B cell (primary cell): ENCODE data around the gene CYP1B1. TPM values are rescaled to one million over a fixed set of nuclear protein-coding genes. Genes with fewer than 3 reads are reported as not detected.

Source experiments
- ATAC-seq: fragments of 200-7000 bp; cut with Tn5 transposase; one replicate; pipeline ENCODE4 v1.10.0; 2021; ENCODE audit warnings: low read depth, mild to moderate bottlenecking, moderate number of reproducible peaks, moderate library complexity
- CTCF ChIA-PET: fragments of 350-600 bp; sonication (Branson Sonifier 250); formaldehyde crosslinking; loops from one replicate; lab custom pipeline; 2021; ENCODE audit warnings: antibody characterized with exemption, inconsistent platforms; lab: Charles Lee
- POLR2A ChIA-PET: fragments of 350-600 bp; sonication (Branson Sonifier 250); formaldehyde crosslinking; loops from one replicate; lab custom pipeline; 2021; ENCODE audit warnings: antibody characterized with exemption; lab: Charles Lee
- DNase-seq: peaks from one replicate; pipeline ENCODE4 v3.0.0; 2013
- H2AFZ ChIP-seq: 2 replicates; pipeline ENCODE4 v1.6.1; 2012; ENCODE audit warnings: mild to moderate bottlenecking, low read depth, low read length; ENCODE audit not compliant: insufficient read depth, poor library complexity, severe bottlenecking
- H3K27ac ChIP-seq, 2 donors: 1 replicate in 1 of 2; 2 replicates in 1 of 2; pipeline ENCODE4 v1.5.1; 2012 to 2013; ENCODE audit warnings: low read length in 2 of 2, mild to moderate bottlenecking in 2 of 2, moderate library complexity in 1 of 2
- H3K27me3 ChIP-seq, 4 experiments: fragments of 200-600 bp in 1 of 4; sonication (generic) in 1 of 4; replicated peaks in 1 of 4; 1 replicate in 2 of 4; 2 replicates in 2 of 4; pipeline versions ENCODE4 v1.6.1 to v1.7.0; 2013 to 2016; ENCODE audit warnings: low read length in 3 of 4, mild to moderate bottlenecking in 2 of 4, mixed read lengths in 1 of 4, moderate library complexity in 1 of 4; ENCODE audit not compliant: insufficient read depth in 4 of 4, control insufficient read depth in 3 of 4; ENCODE audit errors: control extremely low read depth in 1 of 4
- H3K36me3 ChIP-seq, 2 experiments: replicated peaks in 1 of 2; 1 replicate in 1 of 2; 2 replicates in 1 of 2; pipeline versions ENCODE4 v1.6.1 to v1.7.1; 2013; ENCODE audit warnings: low read length in 1 of 2; ENCODE audit not compliant: insufficient read depth in 2 of 2, control insufficient read depth in 1 of 2; ENCODE audit errors: control extremely low read depth in 1 of 2, extremely low read depth in 1 of 2
- H3K4me1 ChIP-seq, 2 donors: fragments of 200-600 bp in 1 of 2; sonication (generic) in 1 of 2; 1 replicate in 1 of 2; 2 replicates in 1 of 2; pipeline versions ENCODE4 v1.5.1 to v1.6.1; 2013 to 2017; ENCODE audit warnings: low read length in 2 of 2; ENCODE audit not compliant: control insufficient read depth in 2 of 2, insufficient read depth in 2 of 2
- H3K4me2 ChIP-seq: replicated peaks from 2 replicates; pipeline ENCODE3; 2012; ENCODE audit warnings: mild to moderate bottlenecking, low read depth, low read length; ENCODE audit not compliant: poor library complexity, severe bottlenecking
- H3K4me3 ChIP-seq, 5 experiments: fragments of 200-600 bp in 1 of 5; sonication (generic) in 1 of 5; 1 replicate in 3 of 5; 2 replicates in 2 of 5; pipeline versions ENCODE4 v1.5.1 to v1.7.0; 2011 to 2016; ENCODE audit warnings: low read length in 4 of 5, mild to moderate bottlenecking in 4 of 5, low read depth in 2 of 5, control low read depth in 1 of 5, moderate library complexity in 1 of 5; ENCODE audit not compliant: insufficient read depth in 1 of 5; ENCODE audit errors: control extremely low read depth in 1 of 5, extremely low read depth in 1 of 5
- H3K79me2 ChIP-seq: fragments of 200-600 bp; sonication (generic); one replicate; pipeline ENCODE4 v1.6.0; 2016; ENCODE audit warnings: low read length; ENCODE audit not compliant: control insufficient read depth, insufficient read depth
- H3K9ac ChIP-seq: fragments of 200-600 bp; sonication (generic); 2 replicates; pipeline ENCODE4 v1.6.1; 2017; ENCODE audit warnings: mild to moderate bottlenecking, low read length, moderate library complexity
- H3K9me3 ChIP-seq, 3 donors: one replicate each; pipeline versions ENCODE4 v1.6.1 to v1.7.1; 2013; ENCODE audit warnings: low read length in 2 of 3; ENCODE audit not compliant: control insufficient read depth in 2 of 3, insufficient read depth in 1 of 3; ENCODE audit errors: control extremely low read depth in 1 of 3
- H4K20me1 ChIP-seq: 2 replicates; pipeline ENCODE4 v1.6.0; 2012; ENCODE audit warnings: mild to moderate bottlenecking, low read length; ENCODE audit not compliant: insufficient read depth, control insufficient read depth, poor library complexity, severe bottlenecking
- H3K27ac Mint-ChIP-seq: one replicate; pipeline ENCODE4 v1.8.0; 2021; ENCODE audit warnings: mixed read lengths
- H3K27me3 Mint-ChIP-seq: one replicate; pipeline ENCODE4 v1.8.0; 2021; ENCODE audit warnings: mixed read lengths
- H3K4me1 Mint-ChIP-seq: one replicate; pipeline ENCODE4 v1.8.0; 2021; ENCODE audit warnings: mixed read lengths
- H3K4me3 Mint-ChIP-seq: one replicate; pipeline ENCODE4 v1.8.0; 2021; ENCODE audit warnings: mixed read lengths
- H3K9me3 Mint-ChIP-seq: one replicate; pipeline ENCODE4 v1.8.0; 2022; ENCODE audit warnings: mixed read lengths; ENCODE audit not compliant: insufficient read depth
- CTCF ChIP-seq: fragments of 200-600 bp; IDR thresholded peaks from one replicate; pipeline ENCODE4 v1.8.0; 2022; ENCODE audit warnings: antibody characterized with exemption, mild to moderate bottlenecking
- EZH2 ChIP-seq: IDR thresholded peaks from 2 replicates; pipeline ENCODE4 v1.6.1; 2012; ENCODE audit warnings: borderline replicate concordance, low read depth, mild to moderate bottlenecking, moderate library complexity, low read length; ENCODE audit not compliant: insufficient read depth, poor library complexity, severe bottlenecking
- WGBS: methylation state at CpG from one replicate; pipeline ENCODE4 v1.1.5; 2013; ENCODE audit warnings: missing lambda C conversion rate; ENCODE audit not compliant: insufficient coverage; 5-methylcytosine and 5-hydroxymethylcytosine counted together
- intact Hi-C: fragments of 100-400 bp; cut with micrococcal nuclease; formaldehyde crosslinking; loops from one replicate; pipeline ENCODE4 v1.10.0; 2022
- polyA plus RNA-seq: library from polyadenylated mRNA; depleted of rRNA; stranded (reverse); fragments of >200 nt; gene quantifications from 2 replicates; pipeline ENCODE4 v1.2.3, GENCODE V29; 2012
- total RNA-seq, 2 donors: library from RNA; stranded (reverse); fragments of 120-200 nt in 1 of 2; gene quantifications; 1 replicate in 1 of 2; 2 replicates in 1 of 2; pipeline versions ENCODE4 v1.2.3 to v1.2.4, GENCODE V29; 2013 to 2022

The CYP1B1 gene
- total and polyA plus RNA-seq, 2 donors (not counting 1 experiment from before 2014, with no cell fraction given) = 0.31 to 0.89 TPM

DNA sequence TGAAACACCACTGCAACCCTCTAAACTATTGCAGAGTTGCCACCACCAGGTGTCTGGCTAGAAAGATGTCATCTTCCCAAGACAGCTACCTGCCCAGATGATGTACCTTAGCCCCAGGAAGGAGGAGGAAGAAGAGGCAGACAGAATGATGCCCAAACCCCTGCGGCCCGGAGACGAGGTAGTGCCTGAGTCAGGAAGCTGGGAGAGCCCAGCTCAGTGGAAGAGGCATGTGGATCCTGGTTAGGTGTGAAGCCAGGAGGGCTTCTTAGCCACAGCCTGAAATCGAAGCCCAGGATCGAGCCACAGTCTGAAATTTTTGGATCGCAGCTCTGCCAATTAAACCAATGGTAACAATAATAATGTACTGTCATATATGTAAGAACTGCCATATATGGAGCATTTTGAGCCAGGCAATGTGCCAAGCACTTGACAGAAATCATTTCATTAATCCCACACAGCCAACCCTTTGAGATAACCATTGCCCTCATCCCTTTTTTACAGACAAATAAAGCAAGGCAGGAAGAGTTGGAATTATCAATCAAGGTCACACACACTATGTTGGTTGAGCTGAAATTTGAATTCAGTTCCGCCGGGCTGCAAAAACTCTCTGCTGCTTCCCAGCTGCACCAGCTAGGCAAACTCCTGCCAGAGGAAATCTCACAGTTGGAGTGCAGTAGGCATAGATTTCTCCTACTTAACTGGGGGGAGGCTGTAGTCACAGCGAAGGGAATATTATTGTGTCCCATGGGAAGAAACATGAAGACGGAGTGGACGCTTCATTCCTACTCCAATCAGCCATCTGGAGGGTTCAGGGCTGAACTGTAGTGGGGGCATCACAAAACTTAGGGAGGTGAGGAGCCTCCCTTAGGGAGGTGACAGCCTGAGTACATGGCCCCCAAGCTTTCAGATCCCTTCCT, 19.4 kb upstream of the CYP1B1 start:
- no peak for DNase-seq
- WGBS = 98% methylated on average over 5 of the region's 11 CpGs
- POLR2A ChIA-PET = no interaction called here
- Mint-ChIP-seq H3K27me3 (peaks cover 44% of the 10 kb centered on the region), H3K4me1 (peaks cover 12% of the 10 kb centered on the region), H3K4me3 (no peak overlapping the region), H3K27ac (no peak overlapping the region), H3K9me3 (no peaks in the 10 kb centered on the region)
- Histone ChIP-seq H3K4me1 (peaks cover 12 to 17% of the 10 kb centered on the region in 2 donors), H3K79me2 (no peaks in the 10 kb centered on the region), H2AFZ (no peak overlapping the region), H3K27ac (no peak overlapping the region), H3K27me3 (peaks cover 0 to 44% (median 31%) of the 10 kb centered on the region in 4 experiments), H4K20me1 (no peaks in the 10 kb centered on the region), H3K4me2 (no peak overlapping the region), H3K36me3 (no peaks in the 10 kb centered on the region), H3K4me3 (no peak overlapping the region), H3K9me3 (peaks cover 0 to 5% (median 2%) of the 10 kb centered on the region in 3 donors), H3K9ac (no peak overlapping the region)
- intact Hi-C loops = no loop called here
- TF ChIP-seq EZH2 (no peak), CTCF (no peak)
- no peak for ATAC-seq
- CTCF ChIA-PET = no interaction called here
